ENCODE results near the gene SMIM43. TPM values are rescaled to one million over a fixed set of nuclear protein-coding genes. Genes with fewer than 3 reads are reported as not detected.

SMIM43 gene
- 0.35 TPM in 1 of 2 replicates, not detected in the other for total RNA-seq

DNA sequence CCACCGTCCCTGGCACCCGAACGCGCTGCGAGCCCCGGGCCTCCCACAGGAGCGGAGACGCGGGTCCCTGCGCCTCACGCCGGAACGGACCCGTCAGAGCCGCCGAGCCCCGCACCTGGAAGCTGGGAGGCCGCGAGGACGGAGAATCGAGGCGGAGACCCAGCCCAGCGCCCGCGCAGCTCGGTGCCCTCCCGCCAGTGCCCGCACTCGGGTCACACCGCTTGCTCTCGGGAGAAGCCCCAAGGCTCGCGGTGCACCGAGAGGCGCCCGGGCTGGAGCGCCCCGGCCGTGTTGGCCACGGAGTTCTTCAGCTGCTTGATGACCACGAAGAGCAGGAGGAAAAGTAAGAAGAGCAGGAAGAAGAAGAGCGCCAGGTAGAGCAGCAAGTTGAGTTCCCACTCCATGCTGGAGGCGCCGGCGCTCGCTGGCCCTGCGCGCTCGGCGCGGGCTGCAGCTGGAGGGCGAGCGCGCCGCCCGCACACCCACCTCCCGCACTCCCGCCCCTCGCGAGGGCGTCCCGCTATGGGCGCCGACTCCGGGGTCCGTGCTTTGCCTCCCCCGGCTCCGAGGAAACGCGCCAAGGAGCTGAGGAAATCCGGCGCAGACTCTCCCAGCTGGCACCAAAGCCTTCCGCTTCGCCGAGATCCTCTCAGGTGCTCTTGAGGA, at the start of gene SMIM43:
SMIM43 (minus strand) TSS at position 463 of the 666 bp plus-strand sequence; CDS start at position 404, 59 bp downstream.

GRCh38 chr4:121800961-121801714, 36.2 kb upstream of the SMIM43 start, which contains the start of gene EXOSC9:
TSS of gene EXOSC9 (plus strand) at chr4:121801323. CDS start at chr4:121801425, 102 bp downstream.

Other genes with a start within 250 kb of the SMIM43 start
- 225 and 244 TPM in 2 replicates for gene ANXA5, start 68.2 kb downstream of the SMIM43 start, total RNA-seq
- 33.2 and 51.2 TPM in 2 replicates for gene EXOSC9, start 36.2 kb upstream of the SMIM43 start, total RNA-seq
- gene CCNA2, start 58.7 kb upstream of the SMIM43 start, total RNA-seq = 68.5 and 69.9 TPM in 2 replicates
- 14.9 and 18.9 TPM in 2 replicates for gene BBS7, start 105.3 kb upstream of the SMIM43 start, total RNA-seq
- 0.07 TPM in 1 of 2 replicates, not detected in the other for gene TRPC3, start 186.9 kb upstream of the SMIM43 start, total RNA-seq

Data from airway epithelial cell (primary cell).